HG02870 (cell line): Measurements from ENCODE around the gene STAG2.

Experiments
- ATAC-seq: cut with Tn5 transposase; IDR thresholded peaks from one replicate; pipeline ENCODE4 v1.9.1; 2021; ENCODE audit warnings: mild to moderate bottlenecking, moderate library complexity; ENCODE audit not compliant: unreplicated experiment

Gene STAG2

DNA sequence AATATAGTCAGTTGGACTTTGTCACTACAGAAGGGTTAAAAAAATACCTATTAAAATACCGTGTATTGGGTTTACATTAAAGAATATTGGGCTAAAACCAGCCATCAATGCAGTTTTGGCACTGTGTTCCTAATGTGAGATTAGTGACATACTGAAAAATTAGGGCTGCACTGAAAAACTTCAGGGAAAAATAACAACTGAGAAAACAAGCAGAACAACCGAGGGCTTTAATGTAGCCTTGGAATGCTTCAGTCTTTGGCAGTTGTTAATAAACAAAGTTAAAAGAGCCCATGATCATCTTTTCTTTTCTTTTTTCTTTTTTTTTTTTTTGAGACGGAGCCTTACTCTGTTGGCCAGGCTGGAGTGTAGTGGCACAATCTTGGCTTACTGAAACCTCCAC lies 12.4 kb downstream of the STAG2 start:
- ATAC-seq: no peak

DNA sequence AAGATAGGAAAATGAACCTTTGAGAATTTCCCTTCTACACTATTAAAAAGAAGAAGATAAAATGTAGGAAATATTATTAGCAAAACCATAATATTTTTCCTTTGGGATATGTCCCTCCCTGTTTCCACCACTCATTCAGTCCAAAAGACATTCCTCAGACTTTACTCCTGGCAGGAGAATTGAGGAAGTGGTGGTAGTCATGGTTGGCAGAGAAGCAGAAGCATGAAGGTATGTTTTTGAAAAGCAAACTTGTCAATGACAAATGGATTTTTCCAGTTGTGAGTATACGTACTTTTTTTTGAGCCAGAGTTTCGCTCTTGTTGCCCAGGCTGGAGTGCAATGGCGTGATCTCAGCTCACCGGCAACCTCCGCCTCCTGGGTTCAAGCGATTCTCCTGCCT lies 13.7 kb downstream of the STAG2 start:
- no peak for ATAC-seq

DNA sequence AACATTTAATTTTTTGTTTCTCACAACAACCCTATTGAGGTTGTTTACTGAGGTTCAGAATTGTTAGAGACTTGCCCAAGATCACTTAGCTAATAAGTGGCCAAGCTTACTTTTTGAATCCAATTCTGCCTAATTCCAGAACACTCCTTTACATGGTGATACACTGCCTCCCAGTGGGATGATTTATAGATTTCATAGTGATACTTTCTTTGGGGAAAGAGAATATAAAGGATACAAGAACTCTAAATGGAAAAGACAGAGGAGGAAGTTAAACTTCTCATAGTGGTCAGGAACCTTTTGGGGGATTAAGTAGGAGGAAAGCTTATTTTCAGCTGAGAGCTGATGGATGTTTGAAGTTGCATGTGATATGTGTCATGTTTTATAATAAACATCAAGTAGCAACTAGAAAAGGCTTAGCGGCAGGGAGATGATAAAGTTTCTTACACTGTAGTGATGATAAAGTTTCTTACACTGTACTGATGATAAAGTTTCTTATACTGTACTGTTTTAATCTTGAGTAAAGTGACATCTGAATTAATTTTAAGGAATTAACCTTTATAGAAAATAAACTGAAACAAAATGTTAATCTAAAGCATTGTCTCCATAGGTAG lies 15.3 kb downstream of the STAG2 start:
- no peak for ATAC-seq

DNA sequence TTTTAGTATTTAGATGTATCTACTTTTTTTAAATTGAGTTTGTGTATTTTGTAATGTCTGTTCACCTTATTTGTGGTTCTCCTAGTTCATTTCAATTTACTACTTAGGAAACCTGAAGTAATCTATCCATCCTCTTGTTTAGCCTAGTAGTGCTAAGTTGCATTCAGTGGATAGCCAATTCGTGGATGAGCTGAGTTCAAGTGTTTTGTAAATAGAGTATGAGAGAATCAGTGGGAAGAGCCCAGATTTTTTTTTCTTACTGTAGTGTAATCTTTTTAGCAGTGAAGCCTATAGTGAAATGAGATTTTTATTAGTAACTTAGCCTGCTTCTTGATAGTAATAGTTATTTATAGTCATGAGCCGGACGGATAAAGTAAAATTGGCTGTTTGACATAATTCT lies 21.7 kb downstream of the STAG2 start:
- ATAC-seq: no peak

DNA sequence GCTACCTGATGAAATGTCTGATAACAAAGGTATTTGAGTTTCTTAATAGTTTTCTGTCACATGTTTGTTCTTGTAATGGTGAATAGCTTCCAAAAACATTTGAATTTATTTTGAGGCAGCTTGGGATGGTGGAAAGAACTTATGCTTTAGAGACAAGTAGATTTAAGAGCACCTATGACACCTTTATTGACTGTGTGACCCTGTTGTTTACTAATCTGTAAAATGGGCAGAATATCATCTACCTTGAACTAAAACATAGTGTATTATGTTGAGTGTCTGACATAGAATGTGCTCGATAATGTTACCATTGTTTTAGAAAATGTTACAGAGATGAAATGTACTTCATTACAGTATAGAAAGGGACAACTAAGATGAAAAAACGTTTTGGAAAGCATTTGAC lies 24.9 kb downstream of the STAG2 start:
- no peak for ATAC-seq

DNA sequence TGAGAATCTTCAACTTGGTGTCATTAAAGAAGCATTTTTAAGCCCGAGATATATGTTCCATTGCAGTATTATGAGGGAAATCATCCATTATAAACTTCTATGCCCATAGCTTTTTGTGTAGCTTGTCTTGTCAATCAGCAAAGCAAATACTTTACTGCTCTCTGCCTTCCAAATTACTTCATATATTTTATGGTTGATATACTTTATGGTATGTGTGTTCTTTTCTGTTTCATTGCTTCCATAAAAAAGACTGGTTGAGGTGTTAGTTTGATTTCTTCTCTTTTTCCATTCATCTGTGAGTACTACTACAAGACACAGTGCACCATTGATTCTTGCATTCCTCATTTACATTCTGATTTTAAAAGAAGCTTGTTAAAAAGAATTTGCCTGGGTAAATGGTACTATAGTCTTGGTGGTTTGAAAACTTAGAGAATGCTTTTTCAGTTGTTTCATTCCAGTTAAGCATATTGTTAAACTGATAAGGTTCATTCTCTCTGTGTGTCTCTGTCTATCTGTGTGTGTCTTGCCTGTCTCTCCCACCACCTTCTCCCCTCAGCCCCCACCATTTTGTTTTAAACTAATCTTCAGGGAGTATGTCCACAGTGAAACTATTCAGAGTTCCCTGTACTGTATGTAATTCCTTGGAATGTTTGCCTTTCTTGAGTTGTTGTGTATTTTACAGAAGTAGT lies 27.1 kb downstream of the STAG2 start:
- no peak for ATAC-seq

DNA sequence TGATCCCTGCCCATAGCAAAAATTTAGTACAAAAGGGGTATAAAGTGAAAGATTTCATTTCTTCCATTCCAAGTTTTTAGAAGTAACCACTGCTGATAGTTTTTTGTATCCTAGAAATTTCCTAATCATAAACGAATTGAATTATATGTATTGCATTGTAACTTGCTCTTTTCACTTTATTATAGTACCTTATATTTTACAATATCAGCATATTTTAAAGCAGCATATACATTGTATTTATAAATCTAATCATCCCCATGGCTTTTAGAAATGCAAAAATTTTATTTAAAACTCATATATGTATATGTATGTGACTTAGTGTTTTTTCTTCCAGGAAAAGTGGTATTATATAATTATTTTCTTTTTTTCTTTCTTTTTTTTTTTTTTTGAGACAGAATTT lies 27.7 kb downstream of the STAG2 start:
- ATAC-seq: no peak

DNA sequence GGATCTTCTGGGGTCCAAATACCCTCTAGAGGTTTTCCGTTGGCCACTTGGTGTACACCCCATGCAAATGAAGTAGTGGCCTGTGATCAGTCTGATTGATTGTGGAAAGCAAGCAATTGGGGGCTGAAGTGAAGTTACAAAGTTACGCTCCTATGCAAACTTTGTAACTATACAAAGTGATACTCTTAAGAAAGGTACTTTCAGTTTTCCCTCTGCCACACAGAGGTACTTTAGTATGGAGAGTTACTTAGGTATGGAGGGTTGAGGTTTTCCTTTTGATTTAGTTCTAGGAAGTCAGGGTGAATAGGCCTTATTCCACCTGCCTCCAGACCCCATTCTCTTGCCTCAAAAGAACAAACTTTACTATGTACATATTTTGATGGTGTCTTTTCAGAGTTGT lies 28.7 kb downstream of the STAG2 start:
- peak; percentile 48 for ATAC-seq

DNA sequence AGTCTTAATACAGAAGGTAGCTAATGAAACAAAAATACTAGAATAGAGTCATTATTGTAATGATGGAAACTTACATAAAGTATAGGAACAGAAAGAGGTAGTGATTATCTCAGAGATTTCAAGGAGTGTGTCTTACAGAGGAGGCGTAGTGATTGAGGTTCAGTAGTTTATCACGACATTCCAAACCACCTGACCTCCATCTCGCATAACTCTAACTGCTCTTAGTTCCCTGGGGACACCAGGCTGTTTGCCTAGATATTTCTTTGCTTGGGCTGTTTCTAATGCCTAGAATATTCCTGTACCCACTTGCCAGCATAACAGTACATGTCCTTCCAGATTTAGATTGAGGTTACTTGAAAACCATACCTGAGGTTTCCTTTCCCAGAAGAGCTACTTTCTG lies 29.1 kb downstream of the STAG2 start:
- no peak for ATAC-seq

DNA sequence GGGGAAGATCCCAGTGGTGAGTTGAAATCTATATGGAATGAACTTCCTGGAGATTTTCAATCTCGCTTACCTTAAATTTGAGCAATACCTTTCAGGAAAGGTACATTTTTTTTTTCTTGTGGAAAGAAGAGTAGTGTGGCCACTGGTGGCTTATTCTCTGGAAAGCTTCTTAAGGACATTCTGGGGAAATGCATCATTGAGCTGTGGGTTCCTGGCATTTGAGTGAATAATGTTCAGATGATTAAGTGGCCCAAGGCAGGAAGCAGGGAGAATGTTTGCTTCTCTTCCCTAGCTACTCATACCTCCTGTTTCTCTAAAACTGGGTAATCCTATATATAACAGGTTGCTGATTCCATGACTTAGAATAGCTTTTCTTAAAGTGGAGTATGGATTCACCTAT lies 31.8 kb downstream of the STAG2 start:
- ATAC-seq: no peak

DNA sequence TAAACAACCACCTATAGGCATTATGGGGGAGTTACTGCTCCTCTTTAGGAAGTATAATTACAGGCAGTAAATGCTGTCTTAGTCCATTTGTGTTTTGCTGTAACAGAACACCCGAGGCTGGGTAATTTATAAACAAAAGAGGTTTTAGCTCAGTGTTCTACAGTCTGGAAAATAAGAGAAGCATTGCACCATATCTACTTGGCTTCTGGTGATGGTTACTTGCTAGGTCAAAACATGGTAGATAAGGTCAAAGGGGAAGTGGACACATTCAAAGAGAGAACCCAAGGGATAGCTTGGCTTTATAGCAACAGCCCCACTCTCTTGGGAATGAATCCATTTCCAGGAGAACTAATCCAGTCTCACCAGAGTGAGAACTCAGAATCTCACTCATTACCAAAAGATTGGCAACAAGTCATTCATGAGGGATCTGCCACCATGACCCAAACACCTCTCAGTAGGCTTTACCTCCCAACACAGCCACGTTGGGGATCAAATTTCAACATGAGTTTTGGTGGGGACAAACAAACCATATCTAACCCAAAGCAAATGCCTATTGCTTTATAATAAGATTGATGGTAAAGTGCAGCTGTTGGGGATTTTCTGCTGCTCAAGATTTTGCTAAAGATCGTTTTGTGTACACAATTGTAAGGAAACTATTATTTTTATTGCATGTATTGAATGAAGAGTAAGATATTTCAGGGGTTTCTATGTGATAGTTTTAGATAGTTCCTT lies 32.6 kb downstream of the STAG2 start:
- no peak for ATAC-seq

DNA sequence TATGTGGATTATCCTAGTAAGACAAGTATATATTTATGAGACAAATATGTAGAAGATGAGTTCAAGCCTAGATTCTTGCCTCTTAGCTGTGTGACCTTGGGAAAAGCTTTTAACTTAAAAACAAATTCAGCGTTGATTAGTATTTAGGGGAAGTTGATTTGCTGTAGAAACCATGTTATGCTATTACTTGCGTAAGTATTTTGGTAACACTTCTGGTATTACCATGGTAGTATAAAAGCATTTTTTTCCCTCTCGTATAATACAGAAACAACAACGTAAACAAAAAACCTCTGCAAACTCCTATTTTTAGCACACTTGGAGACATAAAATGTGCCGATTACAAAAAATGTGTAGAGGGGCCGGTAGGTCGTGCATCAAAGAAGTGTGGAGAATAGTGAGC lies 33.2 kb downstream of the STAG2 start:
- no peak for ATAC-seq

DNA sequence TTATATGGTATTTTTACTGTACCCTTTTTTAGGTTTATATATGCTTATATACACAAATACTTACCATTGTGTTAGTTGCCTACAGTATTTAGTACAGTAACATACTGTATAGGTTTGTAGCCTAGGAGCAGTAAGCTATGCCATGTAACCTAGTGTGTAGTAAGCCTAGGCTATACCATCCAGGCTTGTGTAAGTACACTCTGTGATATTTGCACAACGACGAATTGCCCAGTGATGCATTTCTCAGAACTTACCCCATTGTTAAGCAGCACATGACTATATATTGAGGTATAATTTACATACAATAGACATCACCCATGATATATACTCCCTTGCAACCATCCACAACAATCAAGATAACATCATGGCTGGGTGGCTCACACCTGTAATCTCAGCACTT lies 40.1 kb downstream of the STAG2 start:
- ATAC-seq: no peak

DNA sequence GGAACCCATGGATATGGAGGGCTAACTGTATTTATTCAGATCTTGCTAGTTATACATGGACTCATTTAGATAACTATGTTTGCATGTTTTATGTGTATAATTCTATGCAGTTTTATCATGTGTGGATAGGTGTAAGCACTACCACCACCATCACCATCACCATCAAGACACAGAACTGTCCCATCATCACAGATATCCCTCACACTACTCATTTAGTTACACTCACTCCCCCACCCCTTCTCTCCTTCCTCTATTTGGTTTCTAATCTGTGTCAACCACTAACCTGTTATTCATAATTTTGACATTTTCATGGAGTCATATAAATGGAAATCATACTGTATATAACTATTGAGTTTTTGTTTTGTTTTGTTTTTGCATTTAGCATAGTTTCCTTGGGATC lies 43.7 kb downstream of the STAG2 start:
- no peak for ATAC-seq

DNA sequence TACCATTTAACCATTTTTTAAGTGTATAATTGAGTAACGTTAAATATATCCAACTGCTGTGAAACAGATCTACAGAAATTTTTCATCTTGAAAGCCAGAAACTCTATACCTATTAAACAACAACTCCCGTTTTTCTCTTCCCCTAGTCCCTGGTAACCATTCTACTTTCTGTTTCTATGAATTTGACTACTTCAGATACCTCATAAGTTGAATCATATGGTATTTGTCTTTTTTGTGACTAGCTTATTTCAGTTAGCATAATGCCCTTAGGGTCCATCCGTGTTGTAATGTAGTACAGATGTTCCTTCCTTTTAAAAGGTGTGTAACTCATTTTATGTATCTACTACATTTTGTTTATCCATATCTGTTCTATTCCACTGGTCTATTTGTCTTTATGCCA lies 48.7 kb downstream of the STAG2 start:
- ATAC-seq: peak; percentile 77

DNA sequence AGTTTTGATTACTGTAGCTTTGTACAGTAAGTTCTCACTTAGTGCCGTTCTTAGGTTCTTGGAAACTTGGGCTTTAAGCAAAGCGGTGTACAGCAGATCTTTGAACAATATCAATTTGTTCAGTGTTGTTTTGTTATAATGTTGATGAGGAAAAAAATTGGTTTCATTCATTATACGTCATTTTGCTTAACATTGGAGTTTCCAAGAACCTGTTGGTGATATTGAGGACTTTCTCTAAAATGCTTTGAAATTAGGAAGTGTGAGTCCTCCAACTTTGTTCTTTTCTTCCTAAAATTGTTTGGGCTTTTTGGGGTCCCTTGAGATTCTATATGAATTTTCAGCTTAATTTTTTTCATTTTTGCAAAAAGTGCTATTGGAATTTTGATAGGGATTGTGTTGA lies 49.1 kb downstream of the STAG2 start:
- no peak for ATAC-seq

DNA sequence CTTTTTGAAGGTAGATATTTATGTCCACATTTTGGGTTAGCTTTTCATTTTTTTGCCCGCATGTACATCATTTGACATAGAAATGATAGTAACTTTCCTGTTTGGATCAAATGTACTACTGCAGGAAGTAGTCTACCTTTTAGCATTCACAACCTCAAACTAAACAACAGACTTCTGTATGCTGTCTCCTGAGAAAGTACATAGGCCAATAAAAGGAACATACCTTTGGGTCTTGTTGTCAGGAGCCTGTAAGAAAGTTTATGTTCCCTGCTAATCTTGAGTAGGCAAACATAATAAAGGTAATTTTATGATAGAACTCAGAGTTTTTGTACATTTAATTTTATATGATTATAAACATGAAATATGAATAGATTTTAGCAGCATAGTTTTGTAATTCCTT lies 54.2 kb downstream of the STAG2 start:
- ATAC-seq: no peak

DNA sequence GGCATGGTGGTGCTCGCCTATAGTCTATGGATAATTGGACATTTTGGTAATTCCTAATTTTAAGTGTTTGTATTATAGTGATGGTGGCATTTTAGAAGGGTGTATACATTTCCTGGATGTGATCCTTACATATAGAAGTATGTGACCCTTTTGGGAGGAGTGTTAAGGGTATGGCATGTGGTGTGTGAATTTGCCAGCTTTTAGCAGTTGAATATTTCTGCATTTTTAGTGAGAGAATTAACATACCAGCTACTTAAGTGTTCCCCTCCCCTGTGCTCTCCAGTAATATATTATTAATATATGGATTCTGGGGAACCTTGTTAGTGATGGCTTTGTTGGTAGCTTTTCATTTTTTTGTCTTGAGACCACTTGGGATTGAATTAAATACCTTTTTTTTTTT lies 55.3 kb downstream of the STAG2 start:
- ATAC-seq: no peak

DNA sequence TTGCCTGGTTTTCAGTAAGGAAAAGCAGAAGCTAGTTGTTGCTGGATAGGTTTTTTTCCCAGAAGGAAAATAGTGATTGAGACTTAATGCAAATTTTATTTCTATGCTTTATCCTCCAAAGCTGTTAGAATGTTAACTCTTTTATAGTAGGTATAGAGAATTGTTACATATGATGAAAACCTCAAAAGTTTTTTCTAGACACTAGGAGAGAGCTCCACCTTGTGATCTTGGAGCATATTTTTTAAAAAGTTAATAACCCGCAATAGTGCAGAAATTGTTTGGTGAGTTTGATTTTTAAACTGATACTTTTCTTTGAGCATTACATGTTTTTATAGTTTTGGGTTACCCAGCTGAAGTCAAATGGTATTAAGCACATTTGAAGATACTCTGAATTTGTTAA lies 56.5 kb downstream of the STAG2 start:
- no peak for ATAC-seq

DNA sequence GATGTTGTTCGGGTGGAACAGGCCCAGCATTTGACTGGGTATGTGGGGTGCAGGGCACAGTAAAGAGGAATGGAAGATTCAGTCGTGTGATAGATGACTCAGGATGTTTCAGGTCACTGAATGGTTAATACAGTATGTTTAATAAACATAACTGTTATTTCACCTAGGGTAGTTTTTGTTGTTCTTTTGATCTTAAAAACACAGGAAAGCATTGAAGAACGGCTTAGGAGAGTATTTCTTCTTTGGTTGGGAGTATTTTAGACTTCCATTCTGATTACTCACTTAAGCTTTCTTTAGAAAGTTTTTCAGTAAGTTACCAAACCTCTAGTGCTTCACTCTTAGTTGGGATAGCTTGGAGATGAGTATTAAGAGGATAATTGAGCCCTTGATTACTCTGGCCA lies 62.3 kb downstream of the STAG2 start:
- no peak for ATAC-seq

DNA sequence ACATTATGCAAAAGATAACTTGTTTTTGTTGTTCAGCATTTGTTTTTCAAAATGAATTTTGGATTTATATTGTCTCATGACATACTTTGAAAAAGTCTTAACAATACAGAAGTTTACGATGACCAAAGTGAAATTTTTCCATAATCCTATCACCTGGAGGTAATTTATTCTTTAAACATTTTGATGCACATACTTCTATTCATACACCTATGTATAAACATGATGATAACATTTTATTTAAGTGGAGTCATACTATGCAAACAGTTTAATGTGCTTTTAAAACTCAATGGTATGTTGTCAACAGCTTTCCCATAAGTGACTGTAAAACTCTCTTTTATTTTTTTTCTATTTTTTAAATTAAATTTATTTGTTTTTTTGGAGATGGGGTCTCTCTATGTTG lies 65.0 kb downstream of the STAG2 start:
- ATAC-seq: no peak

DNA sequence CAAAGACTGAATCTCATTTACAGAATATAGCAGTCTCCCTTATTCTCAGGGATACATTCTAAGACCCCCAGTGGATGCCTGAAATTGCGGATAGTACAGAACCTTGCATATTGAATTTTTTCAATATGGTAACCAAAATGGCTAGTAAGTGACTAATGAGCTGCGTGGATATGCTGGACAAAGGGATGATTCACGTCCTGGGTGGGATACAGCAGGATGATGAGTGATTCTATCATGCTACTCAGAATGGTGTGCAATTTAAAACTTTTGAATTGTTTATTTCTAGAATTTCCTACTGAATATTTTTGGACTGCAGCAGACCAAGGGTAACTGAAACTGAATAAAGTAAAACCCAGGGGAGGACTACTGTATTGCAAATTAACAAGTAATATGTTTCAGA lies 66.7 kb downstream of the STAG2 start:
- ATAC-seq: no peak
